K562 (cell line): ENCODE results near the gene GMPR2.

ENCODE experiments used
- CHCHD3 ChIP-seq: fragments of 250-450 bp; sonication (Bioruptor Pico); IDR thresholded peaks from 2 replicates; pipeline ENCODE4 v2.1.2; 2022; ENCODE audit warnings: mild to moderate bottlenecking
- MYNN ChIP-seq, 2 experiments: sonication (generic); formaldehyde crosslinking in 1 of 2; IDR thresholded peaks; 2 replicates each; pipeline versions ENCODE4 v1.5.0 to v1.6.1; 2016 to 2020; ENCODE audit warnings: antibody characterized with exemption in 1 of 2, missing genetic modification reagents in 1 of 2

DNA sequence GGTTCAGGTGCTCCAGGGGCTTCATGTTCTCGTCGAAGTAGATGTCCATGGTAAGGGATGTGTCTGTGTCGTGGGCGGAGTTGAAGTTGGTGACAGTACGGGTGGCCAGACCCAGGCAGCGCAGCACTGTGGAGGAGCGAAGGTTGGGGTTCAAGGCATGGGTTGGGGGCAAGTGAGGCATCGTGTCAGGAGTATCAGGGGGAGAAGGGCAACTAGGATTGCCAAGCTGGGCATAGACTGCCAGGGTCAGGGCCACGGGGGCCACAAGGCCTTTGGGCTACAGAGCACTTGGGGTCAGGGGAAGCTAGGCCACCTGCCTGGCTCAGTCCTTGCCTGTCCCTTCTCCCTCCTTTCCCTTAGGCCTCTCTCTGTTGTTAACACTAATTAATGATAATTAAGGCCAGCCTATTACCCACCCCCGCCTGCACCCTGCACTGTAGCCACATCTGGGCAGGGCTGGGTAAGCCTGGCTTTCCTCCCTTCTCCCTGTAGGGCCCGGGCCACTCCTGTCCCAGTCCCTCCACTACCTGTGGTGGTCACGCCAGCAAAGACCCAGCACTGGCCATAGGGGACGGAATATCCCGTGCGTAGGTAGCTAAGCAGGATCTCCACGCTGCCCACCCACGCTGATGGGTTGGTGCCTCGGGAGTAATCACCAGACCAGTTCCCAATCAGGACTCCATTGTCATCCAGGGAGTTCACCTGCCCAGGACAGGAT lies 26.0 kb downstream of the GMPR2 start:
- TF ChIP-seq MYNN (IDR thresholded peaks at IDR 0.05) (no peak), MYNN (CRISPR knock-in tag; IDR thresholded peaks at IDR 0.05) (no peak), CHCHD3 (CRISPR knock-in tag) (no peak)
